COLO668 (cell line): ENCODE results near the gene NPAS1.
"Not testable (repeated sequence)": the region's sequence is repeated elsewhere in the genome, so short reads cannot be mapped to it uniquely, and the experiment has no call there.

Experiments used
- DNase-seq: peaks from one replicate; lab custom pipeline; 2025; ENCODE audit not compliant: unreplicated experiment; lab: John Stamatoyannopoulos, UW

Gene NPAS1

DNA sequence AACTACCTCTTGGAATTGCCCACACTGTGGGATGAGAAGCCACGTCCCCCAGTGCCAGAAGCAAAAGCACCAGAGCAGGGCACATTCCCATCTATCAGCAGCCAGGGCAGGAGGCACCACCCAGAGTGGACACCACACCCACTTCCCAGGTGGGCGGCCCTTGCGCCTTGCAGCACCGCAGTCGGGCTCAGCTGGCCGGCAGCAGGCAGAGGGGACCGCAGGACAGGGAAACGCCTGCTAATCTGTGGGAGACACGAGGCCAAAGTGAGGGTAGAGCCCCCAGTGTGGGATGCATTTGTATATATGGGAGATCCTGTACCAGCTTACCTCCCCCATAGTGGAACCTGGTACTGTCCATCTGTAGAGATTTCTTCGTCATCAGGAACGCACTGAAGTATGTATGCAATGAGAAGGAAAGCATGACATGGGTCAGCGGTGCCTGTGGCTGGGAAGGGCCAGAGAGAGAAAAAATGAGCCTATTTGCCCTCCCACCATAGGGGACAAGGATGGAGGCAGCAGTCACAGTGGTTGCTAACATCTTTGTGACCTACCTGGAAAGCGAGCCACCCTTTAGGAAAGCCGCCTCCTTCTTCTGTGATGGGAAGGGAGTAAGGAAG lies 30.9 kb upstream of the NPAS1 start:
- no peak for DNase-seq

DNA sequence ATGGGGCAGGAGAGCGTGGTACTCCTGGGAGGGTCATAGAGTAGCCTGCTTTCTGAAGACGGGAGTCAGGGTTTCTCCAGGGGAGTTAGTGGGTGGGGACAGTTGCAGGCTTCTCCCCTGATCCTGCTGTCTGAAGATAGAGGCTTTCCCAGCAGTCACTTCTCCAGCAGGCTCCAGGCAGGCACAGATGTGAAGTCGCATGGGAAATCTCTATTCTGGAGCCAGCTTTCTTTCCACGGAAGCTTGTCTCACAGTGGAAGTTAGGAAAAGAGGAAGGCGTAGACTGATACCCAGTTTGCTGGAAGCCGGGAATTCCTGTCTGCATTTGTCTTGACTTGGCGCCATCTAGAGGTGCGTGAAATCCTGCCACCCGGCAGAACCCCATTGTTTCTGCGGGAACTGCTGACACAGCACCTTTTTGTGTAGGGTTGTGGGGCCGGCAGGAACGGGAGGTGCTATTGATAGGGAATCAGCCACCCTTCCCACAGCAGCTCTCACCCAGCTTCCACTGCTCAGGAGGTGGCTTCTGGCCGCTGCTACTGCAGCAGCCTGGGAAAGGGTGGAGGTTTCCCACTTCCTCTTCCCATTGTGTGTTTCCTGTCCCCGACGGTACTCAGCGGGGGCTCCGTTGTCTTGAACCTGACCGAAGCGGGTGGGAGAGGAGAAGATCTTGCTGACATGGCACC lies 28.5 kb upstream of the NPAS1 start:
- DNase-seq, result peak; percentile 74

GRCh38 chr19:46992699-46993535 lies 26.7 kb upstream of the NPAS1 start:
- DNase-seq, result no peak

DNA sequence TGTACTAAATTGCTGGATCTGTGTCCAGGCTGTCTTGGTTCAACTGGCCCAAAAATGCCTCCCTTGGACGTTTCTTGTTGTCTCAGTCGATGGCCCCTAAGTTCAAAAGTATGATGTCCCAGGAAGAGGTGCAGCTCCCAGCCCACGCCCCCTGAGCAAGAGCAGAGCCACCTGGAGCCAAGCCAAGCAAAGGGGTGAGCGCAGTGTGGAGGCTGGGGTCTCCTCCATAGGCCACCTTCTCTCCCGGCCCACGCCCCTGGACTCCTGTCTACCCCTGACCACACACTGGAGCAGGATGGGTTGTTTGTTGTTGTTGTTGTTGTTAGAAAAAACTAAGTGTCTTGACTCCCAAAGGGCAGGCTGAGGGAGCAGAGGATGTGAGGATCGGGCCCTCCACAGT lies 26.0 kb upstream of the NPAS1 start:
- no peak for DNase-seq

DNA sequence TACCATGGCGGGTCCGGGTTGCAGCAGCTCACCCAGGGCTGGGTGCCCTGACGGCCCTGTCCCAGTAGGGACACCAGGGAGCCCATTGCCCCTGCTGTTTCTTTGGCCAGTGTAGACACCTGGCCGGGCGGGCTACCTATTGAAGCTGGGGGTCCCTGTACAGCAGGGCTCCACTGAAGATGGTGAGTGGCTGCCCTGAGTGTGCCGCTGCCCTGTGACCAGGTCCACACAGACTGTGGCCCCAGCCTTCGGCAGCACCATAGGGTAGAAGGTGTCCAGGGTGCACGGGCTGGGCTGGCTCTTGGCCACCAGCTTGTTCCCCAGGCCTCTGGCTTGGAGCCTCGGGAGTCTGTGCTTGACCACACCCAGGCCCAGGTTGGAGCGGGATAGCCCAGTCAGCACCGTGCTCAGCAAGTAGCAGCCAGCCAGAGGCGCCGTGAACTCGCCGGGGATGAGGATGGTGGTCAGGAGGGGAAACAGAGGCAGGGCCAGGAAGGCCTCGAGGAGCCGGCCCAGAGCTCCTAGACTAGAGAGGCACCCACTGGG lies 25.4 kb upstream of the NPAS1 start:
- DNase-seq, result no peak

GRCh38 chr19:46995492-46995891 lies 24.1 kb upstream of the NPAS1 start:
- no peak for DNase-seq

GRCh38 chr19:46998445-46999125 lies 21.1 kb upstream of the NPAS1 start:
- DNase-seq, result no peak

DNA sequence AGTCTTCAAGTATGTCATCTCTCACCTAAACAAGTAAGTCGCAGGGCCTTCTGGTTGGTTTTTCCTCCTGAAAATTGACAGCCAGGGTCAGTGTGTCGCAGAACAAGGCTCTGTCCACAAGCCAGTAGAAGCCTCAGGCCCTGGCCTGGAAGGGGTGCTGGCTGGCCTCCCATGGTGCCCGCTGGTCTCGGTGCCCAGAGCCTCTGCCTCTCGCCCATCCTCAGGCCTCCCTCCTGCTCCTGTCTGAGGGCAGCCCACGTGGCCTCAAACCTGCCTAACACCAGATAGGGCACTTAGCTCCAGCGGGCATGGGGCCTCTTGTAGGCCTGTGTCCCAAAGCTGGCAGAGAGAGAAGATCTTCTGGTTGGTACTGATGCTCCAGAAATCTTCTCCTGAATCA lies 20.3 kb upstream of the NPAS1 start:
- DNase-seq, result no peak

- no peak for DNase-seq
These were observed 19.8 kb upstream of the NPAS1 start for GRCh38 chr19:46999878-47000277.

DNA sequence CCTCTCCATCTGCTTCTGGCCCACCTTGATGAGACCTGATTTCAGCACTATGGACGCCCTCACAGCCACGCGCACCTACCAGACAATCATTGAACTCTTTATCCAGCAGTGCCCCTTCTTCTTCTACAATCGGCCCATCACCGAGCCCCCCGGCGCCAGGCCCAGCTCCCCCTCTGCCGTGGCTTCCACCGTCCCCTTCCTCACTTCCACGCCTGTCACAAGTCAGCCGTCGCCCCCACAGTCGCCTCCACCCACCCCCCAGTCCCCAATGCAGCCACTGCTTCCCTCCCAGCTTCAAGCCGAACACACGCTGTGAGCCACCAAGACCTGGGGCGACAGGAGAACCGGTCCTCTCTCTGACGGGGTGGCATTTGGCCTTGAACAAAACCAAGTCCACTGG lies 19.3 kb upstream of the NPAS1 start:
- DNase-seq, result no peak

- DNase-seq, result no peak
These were observed 18.1 kb upstream of the NPAS1 start for GRCh38 chr19:47001584-47001983.

DNA sequence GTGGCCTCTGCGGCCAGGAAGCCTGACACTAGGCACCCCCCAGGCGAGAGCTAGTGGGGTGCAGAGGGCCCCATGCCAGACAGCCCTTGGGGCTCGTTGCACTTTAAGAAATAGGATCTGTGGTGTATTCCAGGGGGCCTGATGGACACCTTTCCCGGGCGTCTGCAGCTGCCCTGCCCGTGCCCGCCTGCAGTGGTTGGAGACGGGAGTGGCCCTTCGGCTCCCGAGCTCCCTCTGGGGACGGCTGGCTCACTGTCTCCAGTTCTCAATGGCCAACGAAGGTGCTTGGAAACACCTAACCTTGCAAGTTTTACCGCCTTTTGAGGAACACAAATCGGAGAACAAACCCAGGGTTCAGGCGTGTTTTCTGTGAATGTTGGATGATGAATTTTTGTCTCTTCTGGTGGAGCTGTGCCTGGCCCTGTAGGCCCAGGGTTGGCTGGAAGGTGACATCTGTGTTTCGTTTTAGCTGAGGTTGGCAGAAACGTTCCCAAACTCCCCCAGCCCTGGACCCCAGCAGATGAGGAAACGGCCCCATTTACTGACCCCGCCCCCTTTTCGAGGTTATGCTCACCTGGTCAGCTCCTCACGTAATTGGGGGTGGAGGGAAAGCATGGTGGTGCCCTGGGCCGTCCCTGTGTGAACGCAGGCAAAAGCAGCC lies 17.4 kb upstream of the NPAS1 start:
- DNase-seq, result no peak

- no peak for DNase-seq
These were observed 16.6 kb upstream of the NPAS1 start for GRCh38 chr19:47002853-47003610.

DNA sequence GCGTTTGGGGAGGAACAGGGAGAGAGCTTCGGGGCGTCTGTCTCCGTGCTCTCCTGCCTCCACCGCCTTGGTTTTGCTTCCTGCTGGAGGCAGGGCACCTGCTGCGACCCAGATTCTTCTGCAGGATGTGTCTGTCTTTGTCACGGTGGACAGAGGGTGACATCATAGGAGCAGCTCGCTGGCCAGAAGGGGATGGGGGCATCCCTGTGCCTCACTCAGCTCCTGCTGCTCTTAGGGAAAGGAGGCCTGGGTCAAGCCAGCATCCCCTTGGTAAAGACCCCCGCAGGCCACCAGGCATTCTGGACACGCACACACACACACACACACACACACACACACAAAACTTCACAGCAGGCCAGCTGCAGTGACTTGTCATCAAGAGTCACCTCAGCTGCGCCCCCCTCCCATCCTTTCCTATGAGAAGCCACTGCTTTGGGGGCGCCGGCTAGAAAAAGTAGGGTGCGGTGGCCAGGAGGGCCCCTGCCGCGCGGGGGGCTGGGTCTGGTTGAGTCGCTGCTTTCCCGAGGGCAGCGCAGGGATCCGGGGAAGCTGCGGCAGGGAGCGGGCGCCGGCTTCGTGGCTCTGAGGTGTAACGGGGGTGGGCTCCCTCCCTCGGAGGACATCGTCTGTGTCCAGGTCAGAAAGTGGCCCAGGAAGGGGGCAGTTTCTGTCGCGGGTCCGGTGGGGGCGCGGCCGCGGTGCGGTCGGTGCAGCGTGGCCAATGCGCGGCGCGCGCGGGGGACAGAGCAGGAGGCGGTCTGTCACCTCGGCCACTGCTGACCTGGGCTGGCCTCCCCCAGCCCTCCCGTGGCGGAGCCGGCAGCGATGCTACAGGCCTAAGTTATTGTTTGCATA lies 15.8 kb upstream of the NPAS1 start:
- no peak for DNase-seq

DNA sequence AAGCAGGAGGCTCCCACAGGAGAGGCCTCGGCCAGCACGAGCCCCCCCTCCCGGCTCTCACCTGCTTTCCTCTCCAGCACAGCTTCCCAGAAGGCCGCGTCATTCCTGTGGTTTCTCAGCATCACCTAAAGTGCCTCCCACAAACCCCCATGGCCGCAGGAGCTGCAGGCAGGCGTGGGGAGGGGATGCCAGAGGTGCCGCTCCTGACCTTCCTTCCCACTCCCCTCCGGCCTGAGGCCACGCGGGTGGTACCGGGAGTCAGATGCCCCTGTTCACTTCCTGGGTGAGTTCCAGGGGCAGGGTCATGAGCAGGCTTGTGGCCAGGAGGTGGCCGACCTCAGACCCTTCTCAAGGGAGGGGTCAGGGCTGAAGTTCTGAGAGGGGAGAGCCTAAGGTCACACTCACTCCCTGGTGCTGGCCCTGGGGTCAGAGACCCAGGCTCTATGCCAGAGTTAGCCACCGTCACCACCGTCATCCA lies 14.4 kb upstream of the NPAS1 start:
- DNase-seq, result no peak

GRCh38 chr19:47005873-47006272 lies 13.8 kb upstream of the NPAS1 start:
- DNase-seq, result peak; percentile 41

GRCh38 chr19:47006496-47006895 lies 13.1 kb upstream of the NPAS1 start:
- DNase-seq, result no peak

GRCh38 chr19:47010549-47010948 lies 9.1 kb upstream of the NPAS1 start:
- not testable (repeated sequence) for DNase-seq

DNA sequence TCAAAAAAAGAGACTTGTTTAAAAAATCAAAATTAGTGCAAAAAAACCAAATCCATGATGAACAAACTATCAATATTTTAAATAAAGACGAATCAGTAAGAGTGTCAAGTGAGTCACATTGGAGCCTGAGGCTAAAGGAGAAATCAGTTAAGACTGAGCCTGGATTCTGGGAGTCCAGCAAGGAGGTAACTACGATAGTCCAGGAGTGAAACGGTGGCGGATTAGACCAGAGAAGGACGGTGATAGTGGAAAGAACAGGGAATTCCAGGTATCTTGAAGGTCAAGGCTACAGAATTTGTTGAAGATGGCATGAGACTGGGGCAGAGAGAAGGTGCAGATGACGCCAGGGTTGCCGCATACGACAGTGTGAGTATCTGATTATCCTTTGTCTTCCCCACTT lies 7.0 kb upstream of the NPAS1 start:
- DNase-seq, result no peak
